Sigmoid colon (tissue), 4 donors: ENCODE data around the gene ADGRF3.

ENCODE experiments used
- CTCF ChIP-seq, 4 experiments: fragments of 450-650 bp in 3 of 4; fragments of 200-600 bp in 1 of 4; IDR thresholded peaks; one replicate each; pipeline ENCODE4 v1.5.1; 2016 to 2019; ENCODE audit warnings: antibody characterized with exemption in 4 of 4, mild to moderate bottlenecking in 3 of 4, moderate library complexity in 2 of 4
- EP300 ChIP-seq, 4 donors: sonication (generic); formaldehyde crosslinking; IDR thresholded peaks; one replicate each; pipeline ENCODE4 v1.6.1; 2017; ENCODE audit warnings: antibody characterized with exemption in 4 of 4
- POLR2A ChIP-seq, 2 donors: fragments of 450-650 bp; IDR thresholded peaks; one replicate each; pipeline ENCODE4 v1.6.1; 2016; ENCODE audit warnings: antibody characterized with exemption in 2 of 2, mild to moderate bottlenecking in 2 of 2, moderate library complexity in 2 of 2
- POLR2AphosphoS5 ChIP-seq, 4 donors: sonication (generic); formaldehyde crosslinking; IDR thresholded peaks; one replicate each; pipeline ENCODE4 v1.6.1; 2017; ENCODE audit warnings: antibody characterized with exemption in 4 of 4

GRCh38 chr2:26318950-26319349 lies 27.6 kb downstream of the ADGRF3 start:
- no peak for TF ChIP-seq CTCF (IDR thresholded peaks at IDR 0.05)
- no peak for TF ChIP-seq POLR2AphosphoS5 (IDR thresholded peaks at IDR 0.05)
- TF ChIP-seq POLR2A (IDR thresholded peaks at IDR 0.05) = no peak
- no peak for TF ChIP-seq EP300 (IDR thresholded peaks at IDR 0.05)
